ELF-1 (cell line): ENCODE results near the gene SDSL.

Source experiments
- DNase-seq: peaks from one replicate; pipeline ENCODE4 v3.0.0-alpha.2; 2016; ENCODE audit warnings: low read depth, low spot score

The SDSL gene

GRCh38 chr12:113422030-113422885 is at the start of gene SDSL:
SDSL (plus strand) TSS chr12:113422380; CDS start chr12:113427983, 5,603 bp downstream.
- peak; percentile 94 for DNase-seq

- DNase-seq, result no peak
These were observed 48.7 kb upstream of the SDSL start for GRCh38 chr12:113373440-113373839.

GRCh38 chr12:113373969-113374368 is 48.2 kb upstream of the SDSL start:
- no peak for DNase-seq

- DNase-seq, result no peak
These were observed 47.3 kb upstream of the SDSL start for GRCh38 chr12:113374823-113375428.

GRCh38 chr12:113378291-113378690 is 43.9 kb upstream of the SDSL start:
- no peak for DNase-seq

- DNase-seq, result no peak
These were observed 41.0 kb upstream of the SDSL start for GRCh38 chr12:113381220-113381619.

- no peak for DNase-seq
These were observed 40.0 kb upstream of the SDSL start for GRCh38 chr12:113382206-113382605.

GRCh38 chr12:113384778-113385177 is 37.4 kb upstream of the SDSL start:
- no peak for DNase-seq

GRCh38 chr12:113385282-113385882 is 36.8 kb upstream of the SDSL start:
- no peak for DNase-seq

GRCh38 chr12:113386866-113387566 is 35.2 kb upstream of the SDSL start:
- DNase-seq, result no peak

GRCh38 chr12:113387631-113388030 is 34.5 kb upstream of the SDSL start:
- no peak for DNase-seq

GRCh38 chr12:113388351-113388750 is 33.8 kb upstream of the SDSL start:
- DNase-seq, result no peak

GRCh38 chr12:113390064-113391043 is 31.8 kb upstream of the SDSL start:
- DNase-seq, result no peak

GRCh38 chr12:113391145-113391544 is 31.0 kb upstream of the SDSL start:
- no peak for DNase-seq

- DNase-seq, result no peak
These were observed 30.4 kb upstream of the SDSL start for GRCh38 chr12:113391650-113392337.

- DNase-seq, result no peak
These were observed 29.7 kb upstream of the SDSL start for GRCh38 chr12:113392520-113392919.

- DNase-seq, result peak; percentile 95
These were observed 29.1 kb upstream of the SDSL start for GRCh38 chr12:113392988-113393579.

GRCh38 chr12:113393749-113394148 is 28.4 kb upstream of the SDSL start:
- no peak for DNase-seq

- no peak for DNase-seq
These were observed 27.1 kb upstream of the SDSL start for GRCh38 chr12:113395119-113395518.

- DNase-seq, result no peak
These were observed 26.0 kb upstream of the SDSL start for GRCh38 chr12:113396200-113396599.
